Measurements from ENCODE around the gene KMT2D.

- TF ChIP-seq, protein P1, sequence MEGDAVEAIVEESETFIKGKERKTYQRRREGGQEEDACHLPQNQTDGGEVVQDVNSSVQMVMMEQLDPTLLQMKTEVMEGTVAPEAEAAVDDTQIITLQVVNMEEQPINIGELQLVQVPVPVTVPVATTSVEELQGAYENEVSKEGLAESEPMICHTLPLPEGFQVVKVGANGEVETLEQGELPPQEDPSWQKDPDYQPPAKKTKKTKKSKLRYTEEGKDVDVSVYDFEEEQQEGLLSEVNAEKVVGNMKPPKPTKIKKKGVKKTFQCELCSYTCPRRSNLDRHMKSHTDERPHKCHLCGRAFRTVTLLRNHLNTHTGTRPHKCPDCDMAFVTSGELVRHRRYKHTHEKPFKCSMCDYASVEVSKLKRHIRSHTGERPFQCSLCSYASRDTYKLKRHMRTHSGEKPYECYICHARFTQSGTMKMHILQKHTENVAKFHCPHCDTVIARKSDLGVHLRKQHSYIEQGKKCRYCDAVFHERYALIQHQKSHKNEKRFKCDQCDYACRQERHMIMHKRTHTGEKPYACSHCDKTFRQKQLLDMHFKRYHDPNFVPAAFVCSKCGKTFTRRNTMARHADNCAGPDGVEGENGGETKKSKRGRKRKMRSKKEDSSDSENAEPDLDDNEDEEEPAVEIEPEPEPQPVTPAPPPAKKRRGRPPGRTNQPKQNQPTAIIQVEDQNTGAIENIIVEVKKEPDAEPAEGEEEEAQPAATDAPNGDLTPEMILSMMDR (IDR thresholded peaks at IDR 0.05; ENCODE audit: low read depth, low read length), result no peak
- TF ChIP-seq, protein P2, sequence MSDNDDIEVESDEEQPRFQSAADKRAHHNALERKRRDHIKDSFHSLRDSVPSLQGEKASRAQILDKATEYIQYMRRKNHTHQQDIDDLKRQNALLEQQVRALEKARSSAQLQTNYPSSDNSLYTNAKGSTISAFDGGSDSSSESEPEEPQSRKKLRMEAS (IDR thresholded peaks at IDR 0.05; ENCODE audit: low read depth, low read length), result no peak
- TF ChIP-seq POLR2A (IDR thresholded peaks at IDR 0.05; ENCODE audit: extremely low read depth, insufficient read length) (no peak), MYC (IDR thresholded peaks at IDR 0.05; ENCODE audit: low read depth, low read length) (no peak)
Observed at GRCh38 chr12:49026101-49026500, 34.5 kb downstream of the KMT2D start.
